Sciatic nerve (tissue), 2 donors: Measurements from ENCODE around the gene PCSK2. TPM values are rescaled to one million over a fixed set of nuclear protein-coding genes. Genes with fewer than 3 reads are reported as not detected.

Source experiments
- ATAC-seq: fragments of 200-7000 bp; cut with Tn5 transposase; one replicate; pipeline ENCODE4 v1.9.1; 2020; ENCODE audit warnings: mild to moderate bottlenecking, moderate library complexity
- DNase-seq: peaks from one replicate; pipeline ENCODE4 v3.0.0-alpha.2; 2020; ENCODE audit warnings: low spot score
- intact Hi-C: fragments of 100-400 bp; cut with DNase I; formaldehyde crosslinking; loops from one replicate; pipeline ENCODE4 v1.14.2; 2022
- total RNA-seq: library from RNA; stranded (reverse); fragmentation: NEBNext Ultra II Directional; extraction: Animal tissue kit (Norgen Biotek cat#: 25700); gene quantifications from one replicate; pipeline ENCODE4 v1.2.1, GENCODE V29; 2021
- donor health status: DM: no; HTN: no; CAD: no.
- donor health status: DM: no; HTN: no; CAD: no.

The PCSK2 gene
- total RNA-seq, 1 donor from 2014 or later, result 18.3 TPM

- DNase-seq, result no peak
- intact Hi-C loops, result no loop called here
- no peak for ATAC-seq
These were observed 2.4 kb downstream of the PCSK2 start for GRCh38 chr20:17229256-17229655.

GRCh38 chr20:17233626-17234025 lies 6.8 kb downstream of the PCSK2 start:
- intact Hi-C loops, result no loop called here
- ATAC-seq (no peak), DNase-seq (no peak)

GRCh38 chr20:17236766-17237165 lies 9.9 kb downstream of the PCSK2 start:
- ATAC-seq (no peak), DNase-seq (no peak)
- intact Hi-C loops, result no loop called here

- DNase-seq (no peak), ATAC-seq (no peak)
- intact Hi-C loops, result no loop called here
These were observed 21.4 kb downstream of the PCSK2 start for GRCh38 chr20:17248224-17248623.

GRCh38 chr20:17262786-17263185 lies 35.9 kb downstream of the PCSK2 start:
- no peak for DNase-seq
- intact Hi-C loops, result no loop called here
- no peak for ATAC-seq

GRCh38 chr20:17273717-17274116 lies 46.9 kb downstream of the PCSK2 start:
- no peak for DNase-seq
- intact Hi-C loops, result no loop called here
- ATAC-seq, result no peak

- ATAC-seq (no peak), DNase-seq (no peak)
- intact Hi-C loops, result no loop called here
These were observed 49.3 kb downstream of the PCSK2 start for GRCh38 chr20:17276101-17276500.

GRCh38 chr20:17281478-17281877 lies 54.6 kb downstream of the PCSK2 start:
- intact Hi-C loops, result no loop called here
- DNase-seq, result no peak
- no peak for ATAC-seq

GRCh38 chr20:17282501-17282900 lies 55.7 kb downstream of the PCSK2 start:
- intact Hi-C loops, result no loop called here
- DNase-seq, result no peak
- no peak for ATAC-seq

GRCh38 chr20:17287503-17287902 lies 60.7 kb downstream of the PCSK2 start:
- ATAC-seq, result no peak
- intact Hi-C loops, result no loop called here
- no peak for DNase-seq

GRCh38 chr20:17287998-17288397 lies 61.2 kb downstream of the PCSK2 start:
- no peak for DNase-seq
- intact Hi-C loops, result no loop called here
- ATAC-seq, result no peak

GRCh38 chr20:17295151-17295726 lies 68.4 kb downstream of the PCSK2 start:
- intact Hi-C loops, result no loop called here
- DNase-seq, result no peak
- ATAC-seq, result no peak

- intact Hi-C loops, result no loop called here
- DNase-seq, result no peak
- no peak for ATAC-seq
These were observed 69.2 kb downstream of the PCSK2 start for GRCh38 chr20:17295991-17296390.

GRCh38 chr20:17298171-17298570 lies 71.3 kb downstream of the PCSK2 start:
- ATAC-seq (no peak), DNase-seq (no peak)
- intact Hi-C loops, result no loop called here

- ATAC-seq, result no peak
- intact Hi-C loops, result no loop called here
- no peak for DNase-seq
These were observed 71.9 kb downstream of the PCSK2 start for GRCh38 chr20:17298751-17299150.

- DNase-seq, result no peak
- no peak for ATAC-seq
- intact Hi-C loops, result no loop called here
These were observed 73.3 kb downstream of the PCSK2 start for GRCh38 chr20:17300113-17300512.

- no peak for ATAC-seq
- DNase-seq, result no peak
- intact Hi-C loops, result no loop called here
These were observed 77.9 kb downstream of the PCSK2 start for GRCh38 chr20:17304774-17305173.

- intact Hi-C loops, result no loop called here
- ATAC-seq, result no peak
- no peak for DNase-seq
These were observed 79.6 kb downstream of the PCSK2 start for GRCh38 chr20:17306427-17306826.

GRCh38 chr20:17314264-17314663 lies 87.4 kb downstream of the PCSK2 start:
- ATAC-seq (no peak), DNase-seq (no peak)
- intact Hi-C loops, result no loop called here

GRCh38 chr20:17315407-17316231 lies 88.8 kb downstream of the PCSK2 start:
- peak; percentile 13 for ATAC-seq
- intact Hi-C loops, result no loop called here
- no peak for DNase-seq
